ENCODE data around the gene ALDH1A2.
"Not testable (repeated sequence)": the region's sequence is repeated elsewhere in the genome, so short reads cannot be mapped to it uniquely, and the experiment has no call there.

ALDH1A2 gene

DNA sequence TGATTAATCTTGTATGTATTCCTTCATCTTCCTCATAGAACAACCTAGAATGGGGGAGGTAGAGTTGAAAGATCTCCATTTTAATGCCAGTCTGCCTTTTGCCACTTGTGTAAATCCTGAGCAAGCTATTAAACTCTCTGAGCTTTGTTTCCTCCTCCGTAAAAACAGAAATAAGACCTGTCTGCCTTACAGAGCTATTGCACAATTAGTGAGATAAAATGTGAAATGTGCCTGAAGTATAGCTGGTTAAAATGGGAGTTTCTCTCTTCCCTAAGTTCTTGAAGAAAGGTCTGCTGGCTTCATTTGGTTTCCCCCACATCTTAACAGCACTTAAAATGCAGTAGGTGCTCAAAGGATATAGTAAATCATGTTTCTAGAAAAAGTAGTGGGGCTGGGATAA is 19.0 kb downstream of the ALDH1A2 start:
- H3K4me3 ChIP-seq, result no peak overlapping the region
- no peak overlapping the region for H3K27ac ChIP-seq

GRCh38 chr15:58045376-58045775 is 20.1 kb downstream of the ALDH1A2 start:
- not testable (repeated sequence) for H3K27ac ChIP-seq, H3K4me3 ChIP-seq

- H3K4me3 ChIP-seq, result no peak overlapping the region
- H3K27ac ChIP-seq, result no peak overlapping the region
Measured at GRCh38 chr15:58044551-58044950, 21.0 kb downstream of the ALDH1A2 start.

DNA sequence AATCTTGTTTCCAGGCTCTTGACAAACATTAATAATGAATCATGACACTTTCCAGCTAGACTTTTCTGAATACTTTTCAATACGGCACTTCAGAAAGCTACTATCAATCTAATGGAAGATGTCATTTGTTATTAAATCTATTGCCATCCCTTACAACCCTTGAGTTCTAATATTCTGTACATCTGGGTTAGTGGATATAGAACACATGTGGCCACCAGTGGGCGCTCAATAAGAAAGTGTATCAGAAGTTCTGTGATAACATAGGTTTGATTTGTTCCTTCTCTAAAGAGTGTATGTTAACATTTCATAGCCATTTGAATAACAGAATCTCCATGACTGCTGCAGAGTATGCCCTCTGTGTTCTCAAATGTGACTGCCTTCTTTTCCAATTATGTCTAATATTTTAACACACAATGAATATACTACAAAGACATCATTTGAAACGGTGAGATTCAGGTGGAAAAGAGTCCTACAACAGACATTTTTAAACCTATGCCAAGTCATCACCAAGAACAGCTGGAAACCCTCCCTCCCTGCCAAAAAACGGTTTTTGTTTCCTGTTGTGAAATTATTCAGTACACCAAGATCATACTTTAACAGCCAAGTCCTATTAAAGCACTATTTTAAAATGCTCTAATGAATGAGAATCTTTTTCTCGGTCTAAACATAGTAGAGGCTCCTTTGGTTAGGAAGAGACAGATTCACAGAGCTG is 22.2 kb downstream of the ALDH1A2 start:
- Histone ChIP-seq H3K4me3 (no peak overlapping the region), H3K27ac (no peak overlapping the region)

- Histone ChIP-seq H3K4me3 (no peak overlapping the region), H3K27ac (no peak overlapping the region)
Measured at GRCh38 chr15:58042006-58042405, 23.5 kb downstream of the ALDH1A2 start.

- no peak overlapping the region for H3K27ac ChIP-seq
- H3K4me3 ChIP-seq, result no peak overlapping the region
Measured at GRCh38 chr15:58040150-58040549, 25.4 kb downstream of the ALDH1A2 start.

GRCh38 chr15:58039079-58040035 is 26.2 kb downstream of the ALDH1A2 start:
- Histone ChIP-seq H3K27ac (no peak overlapping the region), H3K4me3 (no peak overlapping the region)

GRCh38 chr15:58038426-58039078 is 27.0 kb downstream of the ALDH1A2 start:
- no peak overlapping the region for H3K4me3 ChIP-seq

GRCh38 chr15:58037723-58038301 is 27.7 kb downstream of the ALDH1A2 start:
- peak overlapping the region in 1 of 21 experiments; percentile 14 for H3K27ac ChIP-seq

More at GRCh38 chr15:58038426-58039078, 27.0 kb downstream of the ALDH1A2 start:
- H3K27ac ChIP-seq, result peak overlapping the region in 1 of 21 experiments; percentile 14

DNA sequence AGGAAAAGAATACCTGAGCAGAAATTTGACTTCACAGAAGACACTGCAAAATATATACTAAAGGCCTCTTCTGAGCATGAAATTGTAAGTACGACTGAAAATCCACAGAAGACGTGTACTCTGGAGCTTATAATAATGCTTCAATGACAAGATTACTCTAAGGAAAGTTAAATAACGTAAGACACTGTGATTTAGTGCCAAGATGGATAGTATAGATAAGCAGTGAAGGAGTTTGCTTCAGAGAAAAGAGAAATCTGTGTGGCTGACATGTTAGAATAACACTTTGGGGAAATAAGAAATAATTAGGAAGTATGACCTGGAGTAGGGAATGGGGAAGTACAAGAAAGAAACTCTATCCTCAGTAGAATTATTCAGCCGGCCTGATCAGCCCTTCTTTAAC is 28.9 kb downstream of the ALDH1A2 start:
- H3K27ac ChIP-seq, result no peak overlapping the region
- no peak overlapping the region for H3K4me3 ChIP-seq

More at GRCh38 chr15:58037723-58038301, 27.7 kb downstream of the ALDH1A2 start:
- H3K4me3 ChIP-seq, result no peak overlapping the region

- not testable (repeated sequence) for H3K27ac ChIP-seq, H3K4me3 ChIP-seq
Measured at GRCh38 chr15:58028392-58028791, 37.1 kb downstream of the ALDH1A2 start.

DNA sequence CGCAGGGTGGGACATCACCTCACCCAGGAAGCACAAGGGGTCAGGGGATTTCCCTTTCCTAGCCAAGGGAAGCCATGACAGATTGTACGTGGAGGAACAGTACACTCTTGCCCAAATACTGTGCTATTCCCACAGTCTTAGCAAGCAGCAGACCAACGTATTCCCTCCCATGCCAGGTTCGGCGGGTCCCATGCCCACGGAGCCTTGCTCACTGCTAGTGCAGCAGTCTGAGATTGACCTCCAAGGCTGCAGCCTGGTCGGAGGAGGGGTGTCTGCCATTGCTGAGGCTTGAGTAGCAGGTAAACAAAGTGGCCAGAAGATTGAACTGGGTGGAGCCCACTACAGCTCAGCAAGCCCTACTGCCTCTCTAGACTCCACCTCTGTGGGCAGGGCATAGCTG is 39.0 kb downstream of the ALDH1A2 start:
- Histone ChIP-seq H3K27ac (no peak overlapping the region), H3K4me3 (no peak overlapping the region)

DNA sequence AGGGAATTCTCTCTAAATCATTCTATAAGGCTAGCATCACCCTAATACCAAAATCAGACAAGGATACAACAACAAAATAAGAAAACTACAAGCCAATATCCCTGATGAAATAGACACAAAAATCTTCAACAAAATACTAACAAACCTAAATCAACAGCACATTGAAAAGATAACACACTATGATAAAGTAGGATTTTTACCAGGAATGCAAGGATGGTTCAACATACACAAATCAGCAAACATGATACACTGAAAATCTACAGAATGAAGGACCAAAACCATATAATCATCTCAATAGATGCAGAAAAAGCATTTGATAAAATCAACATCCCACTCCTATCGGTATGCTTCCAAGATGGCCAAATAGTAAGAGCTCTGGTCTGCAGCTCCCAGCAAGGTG is 39.5 kb downstream of the ALDH1A2 start:
- Histone ChIP-seq H3K27ac (no peak overlapping the region), H3K4me3 (no peak overlapping the region)

GRCh38 chr15:58021332-58022230 is 43.9 kb downstream of the ALDH1A2 start:
- H3K4me3 ChIP-seq, result no peak overlapping the region

DNA sequence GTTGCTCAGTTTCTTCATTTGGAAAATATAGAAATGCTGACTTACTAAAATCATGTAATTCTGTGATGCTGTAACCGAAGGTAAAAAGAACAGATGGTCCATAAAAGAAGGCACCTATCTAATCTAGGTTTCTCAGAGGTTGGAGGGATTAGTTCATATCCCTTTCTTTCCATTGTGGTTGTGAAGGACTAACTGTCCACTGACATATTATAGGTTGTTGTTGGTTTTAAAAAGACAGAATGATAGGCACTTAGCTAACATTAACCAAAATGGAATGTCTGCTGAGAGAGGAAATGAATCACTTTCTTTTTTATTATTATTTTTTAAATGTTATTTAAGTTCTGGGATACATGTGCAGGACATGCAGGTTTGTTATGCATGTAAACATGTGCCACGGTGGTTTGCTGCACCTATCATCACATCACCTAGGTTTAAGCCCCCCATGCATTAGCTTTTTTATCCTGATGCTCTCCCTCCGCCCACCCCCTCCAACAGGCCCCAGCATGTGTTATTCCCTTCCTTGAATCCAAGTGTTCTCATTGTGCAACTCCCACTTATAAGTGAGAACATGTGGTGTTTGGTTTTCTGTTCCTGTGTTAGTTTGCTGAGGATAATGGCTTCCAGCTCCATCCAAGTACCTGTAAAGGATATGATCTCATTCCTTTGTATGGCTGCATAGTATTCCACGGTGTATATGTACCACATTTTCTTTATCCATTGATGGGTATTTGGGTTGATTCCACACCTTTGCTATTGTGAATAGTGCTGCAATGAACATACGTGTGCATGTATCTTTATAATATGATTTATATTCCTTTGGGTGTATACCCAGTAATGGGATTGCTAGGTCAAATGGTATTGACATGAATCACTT is 45.8 kb downstream of the ALDH1A2 start:
- H3K27ac ChIP-seq, result no peak overlapping the region
- no peak overlapping the region for H3K4me3 ChIP-seq

More at GRCh38 chr15:58021332-58022230, 43.9 kb downstream of the ALDH1A2 start:
- H3K27ac ChIP-seq, result no peak overlapping the region

DNA sequence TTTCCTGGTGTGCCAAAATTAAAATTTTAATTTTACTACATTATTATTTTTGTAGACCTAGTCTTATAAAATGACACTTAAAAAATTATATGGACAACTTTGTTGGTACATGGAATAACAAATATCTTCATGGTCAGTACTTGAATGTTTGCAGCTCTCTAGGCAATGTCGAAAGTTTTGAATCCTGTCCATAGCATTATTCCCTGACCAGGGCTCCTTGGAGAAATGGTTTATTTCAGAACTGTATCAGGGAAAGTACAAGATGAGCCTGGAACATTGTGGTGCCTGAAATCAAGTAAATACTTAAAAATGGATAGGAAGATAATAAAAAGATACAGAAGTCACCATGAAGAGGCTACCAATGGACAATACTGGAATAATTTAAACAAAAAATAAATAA is 47.6 kb downstream of the ALDH1A2 start:
- Histone ChIP-seq H3K4me3 (no peak overlapping the region), H3K27ac (no peak overlapping the region)

DNA sequence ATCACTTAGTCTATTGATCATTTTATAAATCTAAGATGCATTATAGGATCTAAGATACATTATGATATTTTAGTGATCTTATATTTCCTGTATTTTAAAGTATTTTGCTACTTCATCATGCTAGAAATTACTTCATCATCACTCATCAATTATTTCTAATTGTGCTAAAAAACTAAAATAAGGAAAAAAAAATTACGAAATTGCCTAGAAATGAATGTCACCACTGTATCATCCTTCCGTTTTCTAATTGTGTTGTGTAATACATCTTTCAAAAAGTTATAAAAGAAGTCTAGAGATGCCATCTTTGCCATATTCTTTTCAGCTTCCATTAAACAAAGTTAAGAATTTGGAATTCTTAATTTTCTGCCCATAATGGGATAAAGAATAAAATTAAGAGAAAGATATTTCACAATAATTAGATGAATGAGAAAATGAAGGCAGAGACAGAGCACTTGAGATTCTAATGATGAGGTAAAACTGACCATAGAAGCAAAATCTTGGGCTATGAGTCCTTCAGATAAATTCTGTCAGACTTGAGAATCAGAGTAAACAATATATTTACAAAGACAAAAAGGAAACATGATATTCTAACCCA is 48.8 kb downstream of the ALDH1A2 start:
- no peak overlapping the region for H3K4me3 ChIP-seq
- no peak overlapping the region for H3K27ac ChIP-seq

GRCh38 chr15:58015565-58015964 is 49.9 kb downstream of the ALDH1A2 start:
- no peak overlapping the region for H3K4me3 ChIP-seq
- no peak overlapping the region for H3K27ac ChIP-seq
